Measurements from ENCODE around the gene ROPN1L. TPM values are rescaled to one million over a fixed set of nuclear protein-coding genes. Genes with fewer than 3 reads are reported as not detected.

ROPN1L gene
- total and polyA plus RNA-seq, 12 donors, result 0.15 to 3.9 (median 0.42) TPM; not detected in 3

DNA sequence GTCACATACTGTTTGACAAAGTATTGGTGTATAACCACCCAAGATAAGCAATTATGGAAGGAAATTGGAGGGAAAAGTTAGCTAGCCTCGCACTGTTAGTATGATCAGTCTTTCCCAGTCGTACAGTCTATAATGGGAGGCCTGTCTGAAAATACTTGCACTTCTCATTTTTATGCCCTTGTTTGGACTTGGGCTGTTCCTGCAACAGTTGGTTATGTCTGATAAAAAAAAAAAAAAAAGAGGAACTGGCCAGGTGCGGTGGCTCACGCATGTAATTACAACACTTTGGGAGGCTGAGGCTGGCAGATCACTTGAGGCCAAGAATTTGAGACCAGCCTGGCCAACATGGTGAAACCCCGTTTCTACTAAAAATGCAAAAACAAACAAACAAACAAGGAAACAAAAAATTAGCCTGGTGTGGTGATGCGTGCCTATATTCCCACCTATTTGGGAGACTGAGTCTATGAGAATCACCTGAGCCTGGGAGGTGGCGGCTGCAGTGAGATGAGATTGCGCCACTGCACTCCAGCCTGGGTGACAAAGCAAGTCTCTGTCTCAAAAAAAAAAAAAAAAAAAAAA is 63.9 kb downstream of the ROPN1L start:
- H3K27ac ChIP-seq, result no peak overlapping the region
- peaks cover 4% of the 10 kb centered on the region for H3K27me3 ChIP-seq
- no peak overlapping the region for H3K4me3 ChIP-seq
- intact Hi-C loops (cut with DNase I), result no loop called here
- no peaks in the 10 kb centered on the region for H3K9me3 ChIP-seq (replicated peaks in 1 of 3)
- TF ChIP-seq POLR2A (IDR thresholded peaks at IDR 0.05), result no peak
- peaks cover 0 to 5% of the 10 kb centered on the region in 2 donors for H3K4me1 ChIP-seq (replicated peaks in 1 of 2)
- 80 to 88% (median 83%) methylated on average over 8 of the region's 8 CpGs for WGBS, 4 donors
- no peaks in the 10 kb centered on the region for H3K36me3 ChIP-seq (replicated peaks in 1 of 2)
- DNase-seq, result no peak

DNA sequence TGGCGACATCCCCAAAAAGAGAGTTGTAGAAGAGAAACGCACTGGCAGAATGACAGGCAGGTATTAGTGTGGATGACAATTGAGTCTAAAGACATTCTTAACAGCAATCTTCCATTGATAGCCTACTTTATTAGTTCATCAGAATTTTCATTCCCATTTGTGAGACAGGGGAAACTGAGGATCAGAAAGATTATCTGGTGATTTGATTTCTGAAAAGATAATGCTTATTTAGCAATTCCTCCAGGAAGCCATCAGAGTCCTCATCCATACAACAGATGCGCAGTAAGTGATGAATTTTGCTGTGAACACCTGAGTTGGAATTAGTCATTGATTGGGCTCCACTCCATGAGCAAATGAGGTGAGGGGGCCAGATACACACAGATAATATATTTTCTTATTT is 64.9 kb downstream of the ROPN1L start:
- Histone ChIP-seq H3K27ac (no peak overlapping the region), H3K4me1 (replicated peaks in 1 of 2) (peaks cover 0 to 5% of the 10 kb centered on the region in 2 donors), H3K9me3 (replicated peaks in 1 of 3) (no peaks in the 10 kb centered on the region), H3K27me3 (peaks cover 4% of the 10 kb centered on the region), H3K4me3 (no peak overlapping the region), H3K36me3 (replicated peaks in 1 of 2) (no peaks in the 10 kb centered on the region)
- no peak for DNase-seq
- intact Hi-C loops (cut with DNase I), result no loop called here
- TF ChIP-seq, protein P1, sequence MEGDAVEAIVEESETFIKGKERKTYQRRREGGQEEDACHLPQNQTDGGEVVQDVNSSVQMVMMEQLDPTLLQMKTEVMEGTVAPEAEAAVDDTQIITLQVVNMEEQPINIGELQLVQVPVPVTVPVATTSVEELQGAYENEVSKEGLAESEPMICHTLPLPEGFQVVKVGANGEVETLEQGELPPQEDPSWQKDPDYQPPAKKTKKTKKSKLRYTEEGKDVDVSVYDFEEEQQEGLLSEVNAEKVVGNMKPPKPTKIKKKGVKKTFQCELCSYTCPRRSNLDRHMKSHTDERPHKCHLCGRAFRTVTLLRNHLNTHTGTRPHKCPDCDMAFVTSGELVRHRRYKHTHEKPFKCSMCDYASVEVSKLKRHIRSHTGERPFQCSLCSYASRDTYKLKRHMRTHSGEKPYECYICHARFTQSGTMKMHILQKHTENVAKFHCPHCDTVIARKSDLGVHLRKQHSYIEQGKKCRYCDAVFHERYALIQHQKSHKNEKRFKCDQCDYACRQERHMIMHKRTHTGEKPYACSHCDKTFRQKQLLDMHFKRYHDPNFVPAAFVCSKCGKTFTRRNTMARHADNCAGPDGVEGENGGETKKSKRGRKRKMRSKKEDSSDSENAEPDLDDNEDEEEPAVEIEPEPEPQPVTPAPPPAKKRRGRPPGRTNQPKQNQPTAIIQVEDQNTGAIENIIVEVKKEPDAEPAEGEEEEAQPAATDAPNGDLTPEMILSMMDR (IDR thresholded peaks at IDR 0.05), result no peak
- TF ChIP-seq POLR2A (IDR thresholded peaks at IDR 0.05), result no peak
- 91 to 100% (median 97%) methylated on average over 3 of the region's 3 CpGs for WGBS, 4 donors

DNA sequence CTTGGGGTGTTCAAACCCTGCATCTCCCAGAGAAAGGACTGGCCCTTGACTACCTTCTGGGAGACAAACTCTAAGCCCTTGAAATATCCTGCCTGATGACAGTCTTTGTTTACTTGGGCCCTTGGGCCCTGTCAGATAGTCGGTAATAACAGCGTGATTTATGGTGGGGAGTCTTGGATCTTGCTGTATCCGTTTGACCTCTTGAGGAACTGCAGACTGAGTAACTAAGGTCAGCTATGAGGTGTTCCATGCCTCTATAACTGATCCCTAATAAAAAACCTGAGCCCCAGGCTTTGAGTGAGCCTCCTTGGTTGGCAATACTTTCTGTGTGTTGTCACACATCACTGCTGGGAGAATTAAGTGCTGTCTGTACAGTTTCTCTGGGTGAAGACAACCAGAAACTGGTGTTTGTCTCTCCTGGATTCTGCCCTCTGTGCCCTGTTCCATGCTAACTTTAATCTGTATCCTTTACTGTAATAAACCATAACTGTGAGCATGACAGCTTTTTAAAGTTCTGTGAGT is 66.0 kb downstream of the ROPN1L start:
- Histone ChIP-seq H3K4me3 (no peak overlapping the region), H3K27ac (no peak overlapping the region), H3K4me1 (replicated peaks in 1 of 2) (peaks cover 0 to 5% of the 10 kb centered on the region in 2 donors), H3K27me3 (peaks cover 4% of the 10 kb centered on the region), H3K9me3 (replicated peaks in 1 of 3) (no peaks in the 10 kb centered on the region), H3K36me3 (replicated peaks in 1 of 2) (no peaks in the 10 kb centered on the region)
- intact Hi-C loops (cut with DNase I), result no loop called here
- DNase-seq, result peak in 1 of 7 donors; percentile 23
- TF ChIP-seq, protein P1 (IDR thresholded peaks at IDR 0.05), result no peak
- no peak for TF ChIP-seq POLR2A (IDR thresholded peaks at IDR 0.05)
- WGBS, 4 donors, result 23 to 33% (median 27%) methylated on average over 3 of the region's 3 CpGs

DNA sequence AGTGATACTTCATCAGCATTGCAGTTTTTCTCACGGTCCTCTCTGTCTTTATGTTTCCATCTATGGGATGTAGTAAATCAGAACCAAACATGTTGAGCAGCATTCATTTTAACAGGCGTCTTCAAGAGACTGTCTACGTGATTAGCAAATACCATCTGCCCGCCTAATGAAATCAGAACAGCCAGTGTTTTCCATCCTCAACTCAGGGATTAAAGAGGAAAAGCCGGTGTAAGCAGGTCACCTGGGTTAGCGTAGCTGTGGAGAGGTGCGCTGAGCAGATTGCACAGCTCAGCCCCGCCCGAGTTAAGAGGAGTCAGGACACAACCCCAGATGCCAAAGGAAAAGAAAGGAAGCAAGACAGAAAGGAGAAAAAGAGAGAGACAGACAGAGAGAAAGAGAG is 67.9 kb downstream of the ROPN1L start:
- no peaks in the 10 kb centered on the region for H3K9me3 ChIP-seq (replicated peaks in 1 of 3)
- intact Hi-C loops (cut with DNase I), result no loop called here
- peaks cover 0 to 5% of the 10 kb centered on the region in 2 donors for H3K4me1 ChIP-seq (replicated peaks in 1 of 2)
- H3K27me3 ChIP-seq, result peaks cover 4% of the 10 kb centered on the region
- H3K27ac ChIP-seq, result no peak overlapping the region
- TF ChIP-seq POLR2A (IDR thresholded peaks at IDR 0.05), result no peak
- TF ChIP-seq, protein P1 (IDR thresholded peaks at IDR 0.05), result no peak
- WGBS, 4 donors, result 86 to 91% (median 87%) methylated on average over 9 of the region's 9 CpGs
- H3K4me3 ChIP-seq, result no peak overlapping the region
- DNase-seq, result no peak
- H3K36me3 ChIP-seq (replicated peaks in 1 of 2), result no peaks in the 10 kb centered on the region
